Gastroesophageal sphincter (tissue), 3 donors: ENCODE data around the gene GRID1.

Experiments used
- CTCF ChIP-seq, 4 experiments: fragments of 200-600 bp in 2 of 4; fragments of 450-650 bp in 2 of 4; sonication (generic) in 1 of 4; IDR thresholded peaks; one replicate each; pipeline ENCODE4 v1.5.1; 2017 to 2019; ENCODE audit warnings: antibody characterized with exemption in 4 of 4, mild to moderate bottlenecking in 2 of 4, moderate library complexity in 2 of 4
- POLR2AphosphoS5 ChIP-seq: sonication (generic); formaldehyde crosslinking; IDR thresholded peaks from one replicate; pipeline ENCODE4 v1.6.1; 2017; ENCODE audit warnings: antibody characterized with exemption

GRCh38 chr10:86199041-86199440, 167.6 kb downstream of the GRID1 start:
- no peak for TF ChIP-seq CTCF (IDR thresholded peaks at IDR 0.05)
- no peak for TF ChIP-seq POLR2AphosphoS5
